ENCODE measurements around the gene DSCAM.

DSCAM gene

GRCh38 chr21:40766381-40766780 is 80.6 kb downstream of the DSCAM start:
- no peak for DNase-seq

GRCh38 chr21:40765811-40766210 is 81.1 kb downstream of the DSCAM start:
- DNase-seq: no peak

DNA sequence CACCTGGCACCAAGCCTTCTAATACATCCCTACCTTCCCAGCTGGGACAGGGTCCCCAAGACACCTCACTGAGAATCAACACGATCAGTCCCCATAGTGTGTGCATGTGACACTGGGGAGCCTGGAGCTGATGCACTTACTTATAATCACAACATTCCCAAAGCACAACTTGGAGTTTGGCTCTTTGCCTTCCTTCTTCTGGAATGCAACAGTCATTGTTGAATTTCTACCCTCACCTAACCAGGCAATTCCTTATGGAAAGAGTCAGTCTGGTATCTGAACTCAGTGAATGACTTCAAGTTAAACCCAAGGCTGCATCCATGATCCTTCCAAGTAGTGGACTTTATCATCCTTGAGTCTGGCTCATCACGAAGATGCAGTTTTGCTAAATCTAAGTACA is 86.1 kb downstream of the DSCAM start:
- DNase-seq: no peak

GRCh38 chr21:40759061-40759460 is 87.9 kb downstream of the DSCAM start:
- DNase-seq: no peak

- no peak for DNase-seq
Observed at GRCh38 chr21:40757366-40757765, 89.6 kb downstream of the DSCAM start.

DNA sequence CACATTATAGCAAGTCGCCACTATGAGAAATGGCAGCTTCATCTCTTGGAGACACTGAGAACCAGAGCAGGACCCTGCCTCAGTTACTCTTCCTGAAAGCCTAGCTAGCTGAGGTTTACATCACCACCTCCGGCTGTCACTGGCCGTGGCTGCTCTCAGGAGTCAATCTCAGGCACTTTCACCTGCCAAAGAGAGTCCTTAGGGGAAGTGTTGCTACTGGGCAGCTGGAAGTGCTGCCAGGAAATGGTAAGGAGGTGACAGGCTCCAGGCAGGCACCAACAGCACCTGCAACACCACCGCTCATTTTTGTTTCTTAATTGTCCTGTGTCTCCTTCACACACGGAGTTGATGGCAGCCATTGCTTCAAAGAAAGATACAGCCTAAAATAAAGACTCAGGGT is 92.5 kb downstream of the DSCAM start:
- no peak for DNase-seq

- no peak for DNase-seq
Observed at GRCh38 chr21:40753756-40754155, 93.2 kb downstream of the DSCAM start.

GRCh38 chr21:40752125-40752524 is 94.8 kb downstream of the DSCAM start:
- DNase-seq: no peak

- no peak for DNase-seq
Observed at GRCh38 chr21:40751221-40751620, 95.7 kb downstream of the DSCAM start.

DNA sequence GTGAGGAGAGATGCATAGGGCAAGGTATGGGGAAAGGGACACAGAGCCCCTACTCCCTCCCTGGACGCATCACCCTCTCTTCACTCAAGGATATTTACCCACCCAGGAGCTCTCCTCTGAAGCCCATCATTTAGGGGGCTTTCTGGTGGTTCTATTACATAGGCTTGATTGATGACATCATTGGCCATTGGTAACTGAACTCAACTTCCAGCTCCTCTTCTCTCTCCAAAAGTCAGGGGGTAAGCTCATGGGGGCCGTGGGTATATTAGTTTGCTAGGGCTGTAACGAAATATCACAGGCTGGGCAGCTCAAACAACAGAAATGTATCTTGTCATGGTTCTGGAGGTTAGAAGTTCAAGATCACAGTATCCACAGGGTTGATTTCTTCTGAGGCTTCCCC is 110.8 kb downstream of the DSCAM start:
- no peak for DNase-seq

DNA sequence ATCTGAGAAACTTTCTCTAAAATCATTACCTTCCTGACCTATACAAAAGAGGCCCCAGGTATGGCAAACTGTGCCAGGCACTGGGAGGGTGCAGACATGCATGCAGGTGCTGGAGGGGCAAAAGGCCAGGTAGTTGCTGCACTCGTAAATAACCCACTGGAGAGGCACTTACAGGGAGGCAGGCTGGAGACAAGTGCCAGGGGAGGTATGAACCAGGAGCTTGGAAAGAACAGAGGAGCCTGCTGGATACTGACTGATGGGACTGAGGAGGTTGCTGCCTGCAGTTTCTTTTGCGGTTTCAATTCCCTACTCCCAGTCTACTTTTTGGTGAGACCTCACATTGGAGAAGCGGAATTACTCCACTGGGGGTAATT is 113.9 kb downstream of the DSCAM start:
- DNase-seq: no peak

DNA sequence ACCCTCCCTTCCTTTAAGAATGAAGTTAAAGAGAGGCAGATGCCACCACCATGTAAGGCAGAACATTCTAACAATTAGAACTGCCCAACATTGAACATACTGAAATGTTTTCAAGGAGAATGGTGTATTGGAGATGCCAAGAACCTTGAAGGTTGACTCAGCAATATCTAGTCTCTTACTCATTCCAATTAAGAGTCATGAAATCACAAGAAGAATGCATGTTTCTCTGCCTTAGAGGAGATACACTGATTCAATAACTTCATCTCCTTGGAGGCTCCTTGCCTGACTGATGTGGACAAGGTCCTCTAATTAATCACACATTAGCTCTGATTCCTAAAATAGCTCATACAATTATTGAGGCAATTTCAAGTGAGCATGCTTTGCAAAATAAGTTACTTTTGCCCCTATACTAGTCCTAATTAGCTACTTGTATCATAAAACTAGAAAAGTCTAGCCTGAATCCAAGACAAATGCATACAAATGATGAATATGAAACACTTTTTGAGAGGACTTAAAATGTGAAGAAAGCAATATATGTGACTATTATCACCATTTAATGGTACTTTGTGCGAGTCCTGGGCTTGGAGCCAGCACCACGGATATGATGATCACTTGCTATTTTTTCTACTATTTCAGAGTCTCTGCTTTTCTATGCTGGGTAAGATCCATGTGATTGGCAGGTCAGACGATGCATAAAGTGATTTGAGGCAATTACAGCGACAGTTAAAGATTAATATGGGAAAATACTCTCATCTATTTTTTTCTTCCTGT is 114.5 kb downstream of the DSCAM start:
- DNase-seq: no peak

GRCh38 chr21:40731206-40731605 is 115.8 kb downstream of the DSCAM start:
- DNase-seq: no peak

DNA sequence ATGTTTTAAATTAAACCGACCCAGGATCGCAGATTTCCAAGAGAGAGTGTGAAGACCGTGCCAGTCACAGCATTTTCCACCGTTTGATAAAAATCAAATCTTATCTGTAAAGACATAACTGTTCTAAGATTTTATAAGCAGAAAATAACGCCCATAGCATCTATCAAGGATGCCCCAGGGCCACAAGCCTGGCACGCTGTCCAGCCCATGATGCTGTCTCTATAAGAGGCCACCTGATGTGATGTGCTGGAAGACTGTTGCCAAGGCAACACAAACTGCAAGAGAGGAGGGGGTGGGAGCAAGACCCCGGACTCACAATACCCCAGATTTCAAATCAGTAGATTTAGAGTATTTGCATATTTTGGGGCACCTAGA is 116.5 kb downstream of the DSCAM start:
- DNase-seq: no peak

GRCh38 chr21:40729761-40730425 is 117.1 kb downstream of the DSCAM start:
- DNase-seq: no peak

DNA sequence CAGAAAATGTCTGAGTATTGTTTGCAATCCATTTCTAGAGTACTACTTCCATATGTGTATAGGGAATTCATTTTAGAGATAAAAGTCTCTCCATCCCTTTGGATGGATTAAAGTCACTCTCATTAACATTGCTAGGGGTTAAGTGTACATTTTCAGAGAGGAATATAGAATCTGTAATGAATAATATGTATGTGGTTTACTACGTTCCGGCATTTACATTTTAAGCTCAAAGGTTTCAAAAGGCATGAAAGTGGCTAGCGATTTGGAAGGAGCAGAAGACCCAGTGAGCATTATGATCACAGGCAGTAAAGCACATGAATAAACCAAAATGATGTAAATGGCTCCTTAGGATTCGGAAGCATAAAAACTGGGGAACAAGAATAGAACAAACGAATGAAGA is 123.0 kb downstream of the DSCAM start:
- no peak for DNase-seq

GRCh38 chr21:40723317-40723716 is 123.6 kb downstream of the DSCAM start:
- DNase-seq: no peak

DNA sequence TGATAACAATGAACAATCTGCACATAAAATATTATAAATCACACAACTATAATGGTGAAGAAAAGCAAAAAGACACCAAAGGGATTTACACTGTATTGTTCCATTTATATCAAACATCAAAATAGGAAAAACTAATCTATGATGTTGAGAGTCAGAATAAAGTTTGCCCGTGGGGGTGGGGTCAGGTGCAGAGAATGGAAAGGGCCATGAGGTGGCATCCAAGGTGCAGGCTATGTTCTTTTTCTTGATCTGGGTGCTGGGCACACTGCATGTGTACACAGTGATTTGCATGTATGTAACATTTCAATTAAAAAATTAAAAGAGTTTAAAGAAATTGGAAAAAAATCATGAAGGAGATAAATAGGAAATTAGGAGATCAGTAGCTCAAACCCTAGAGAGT is 127.3 kb downstream of the DSCAM start:
- DNase-seq: no peak

GRCh38 chr21:40717028-40717427 is 129.9 kb downstream of the DSCAM start:
- no peak for DNase-seq

DNA sequence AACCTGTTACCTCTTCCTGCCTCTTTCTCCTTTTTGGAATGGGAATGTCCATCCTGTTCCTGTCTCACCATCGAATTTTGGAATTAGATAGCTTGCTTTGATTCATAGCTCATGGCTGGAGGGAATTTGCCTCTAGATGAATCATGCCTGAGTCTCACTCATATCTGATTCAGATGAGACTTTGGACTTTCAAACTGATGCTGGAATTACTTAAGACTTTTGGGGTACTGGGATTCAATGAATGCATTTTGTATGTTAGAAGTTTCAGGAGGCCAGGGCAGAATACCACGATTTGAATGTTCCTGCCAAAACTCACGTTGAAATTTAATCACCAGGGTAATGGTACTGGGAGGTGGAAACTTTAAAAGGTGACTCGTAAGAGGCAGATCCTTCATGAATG is 132.4 kb downstream of the DSCAM start:
- no peak for DNase-seq

- no peak for DNase-seq
Observed at GRCh38 chr21:40707656-40708244, 139.2 kb downstream of the DSCAM start.

GRCh38 chr21:40706806-40707655 is 139.9 kb downstream of the DSCAM start:
- no peak for DNase-seq

- DNase-seq: no peak
Observed at GRCh38 chr21:40706176-40706575, 140.8 kb downstream of the DSCAM start.

GRCh38 chr21:40704141-40704540 is 142.8 kb downstream of the DSCAM start:
- DNase-seq: no peak
